HG02623 (cell line): ENCODE results near the gene PGM2.
"Not testable (repeated sequence)": the region's sequence is repeated elsewhere in the genome, so short reads cannot be mapped to it uniquely, and the experiment has no call there.

Source experiments
- ATAC-seq: cut with Tn5 transposase; IDR thresholded peaks from one replicate; pipeline ENCODE4 v1.9.1; 2021; ENCODE audit warnings: moderate library complexity; ENCODE audit not compliant: unreplicated experiment

The PGM2 gene

GRCh38 chr4:37826295-37827029, at the start of gene PGM2:
Gene PGM2, plus strand, starts transcription at chr4:37826686. Its CDS starts 47 bp downstream, at chr4:37826733.
- peak; percentile 97 for ATAC-seq

GRCh38 chr4:37779896-37780295, 46.6 kb upstream of the PGM2 start:
- ATAC-seq, result no peak

- no peak for ATAC-seq
These were observed 45.9 kb upstream of the PGM2 start for GRCh38 chr4:37780444-37781130.

- ATAC-seq, result no peak
These were observed 45.4 kb upstream of the PGM2 start for GRCh38 chr4:37781131-37781455.

GRCh38 chr4:37786267-37786666, 40.2 kb upstream of the PGM2 start:
- not testable (repeated sequence) for ATAC-seq

- not testable (repeated sequence) for ATAC-seq
These were observed 38.5 kb upstream of the PGM2 start for GRCh38 chr4:37787883-37788460.

GRCh38 chr4:37788819-37789218, 37.7 kb upstream of the PGM2 start:
- ATAC-seq, result no peak

- ATAC-seq, result no peak
These were observed 34.2 kb upstream of the PGM2 start for GRCh38 chr4:37792241-37792640.

GRCh38 chr4:37793562-37793961, 32.9 kb upstream of the PGM2 start:
- ATAC-seq, result no peak

- no peak for ATAC-seq
These were observed 32.4 kb upstream of the PGM2 start for GRCh38 chr4:37794056-37794455.

GRCh38 chr4:37795581-37796195, 30.8 kb upstream of the PGM2 start:
- ATAC-seq, result no peak

GRCh38 chr4:37797374-37797773, 29.1 kb upstream of the PGM2 start:
- ATAC-seq, result no peak

- ATAC-seq, result no peak
These were observed 28.6 kb upstream of the PGM2 start for GRCh38 chr4:37797923-37798322.

GRCh38 chr4:37798616-37799015, 27.9 kb upstream of the PGM2 start:
- no peak for ATAC-seq

- ATAC-seq, result no peak
These were observed 26.4 kb upstream of the PGM2 start for GRCh38 chr4:37799941-37800554.

- no peak for ATAC-seq
These were observed 24.3 kb upstream of the PGM2 start for GRCh38 chr4:37802068-37802666.

GRCh38 chr4:37803348-37803973, 23.0 kb upstream of the PGM2 start:
- ATAC-seq, result no peak

- ATAC-seq, result no peak
These were observed 21.4 kb upstream of the PGM2 start for GRCh38 chr4:37805091-37805490.

GRCh38 chr4:37812713-37813112, 13.8 kb upstream of the PGM2 start:
- no peak for ATAC-seq

GRCh38 chr4:37815591-37815990, 10.9 kb upstream of the PGM2 start:
- ATAC-seq, result no peak

GRCh38 chr4:37816006-37816405, 10.5 kb upstream of the PGM2 start:
- ATAC-seq, result no peak
